ENCODE results near the gene ZNF777. TPM values are rescaled to one million over a fixed set of nuclear protein-coding genes. Genes with fewer than 3 reads are reported as not detected.

ZNF777 gene
- 10.9 TPM for total RNA-seq

GRCh38 chr7:149460493-149461277 lies at the start of gene ZNF777:
Gene ZNF777, minus strand, starts transcription at chr7:149461062. Its CDS starts 5,040 bp downstream, at chr7:149456022.

GRCh38 chr7:149497467-149498261 lies 36.8 kb upstream of the ZNF777 start, which contains the start of gene ZNF746:
Gene ZNF746, minus strand, starts transcription at chr7:149497809. Its CDS starts 273 bp downstream, at chr7:149497536.

Other genes starting within 250 kb of the ZNF777 start
- gene ZNF212, start 221.4 kb downstream of the ZNF777 start, total RNA-seq = 18.9 TPM
- 18.6 TPM for gene ZNF783, start 198.9 kb downstream of the ZNF777 start, total RNA-seq
- 22.8 TPM for gene ZNF746, start 36.7 kb upstream of the ZNF777 start, total RNA-seq

Data from camera-type eye (tissue), 1 donor.